ENCODE results near the gene CBLN3. TPM values are rescaled to one million over a fixed set of nuclear protein-coding genes. Genes with fewer than 3 reads are reported as not detected.
"Not testable (repeated sequence)": the region's sequence is repeated elsewhere in the genome, so short reads cannot be mapped to it uniquely, and the experiment has no call there.

Gene CBLN3
- total RNA-seq, 1 experiment from 2014 or later: 3.4 TPM

DNA sequence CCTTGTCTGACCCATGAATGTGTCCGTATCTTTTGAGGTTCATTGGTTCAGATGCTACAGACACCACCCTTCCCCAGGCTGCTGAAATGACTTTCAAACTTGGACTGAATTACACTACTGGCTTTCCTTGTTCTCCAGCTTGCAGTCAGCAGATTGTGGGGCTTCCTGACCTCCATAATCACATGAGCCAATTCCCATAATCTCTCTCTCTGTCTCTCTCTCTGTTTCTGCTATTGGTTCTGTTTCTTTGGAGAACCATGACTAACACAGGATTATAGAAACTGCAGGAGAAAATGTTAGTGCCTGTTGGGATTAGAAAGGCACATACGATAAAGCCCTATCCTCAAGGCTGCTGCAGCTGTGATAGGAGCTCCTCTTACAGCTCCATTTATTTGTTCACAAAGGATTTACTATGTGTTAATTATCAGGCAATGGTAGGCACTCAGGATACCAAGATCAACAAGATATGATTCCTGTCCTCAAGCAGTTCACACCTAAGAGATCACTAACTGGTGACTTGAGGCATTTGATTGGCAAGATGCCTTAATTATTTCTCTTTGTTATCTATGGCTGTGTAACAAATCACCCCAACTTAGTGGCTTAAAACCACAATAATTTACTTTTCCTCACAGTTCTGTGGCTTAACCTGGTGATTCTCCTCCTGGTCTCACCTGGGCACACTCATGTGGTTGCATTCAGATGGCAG is 40.8 kb downstream of the CBLN3 start:
- Histone ChIP-seq H3K79me2 (ENCODE audit: low read length) (no peaks in the 10 kb centered on the region), H2AFZ (ENCODE audit: low read length) (no peak overlapping the region), H3K9me3 (ENCODE audit: low read length) (no peaks in the 10 kb centered on the region), H3F3A (ENCODE audit: low read length, unreplicated experiment) (no peaks in the 10 kb centered on the region), H3K9ac (ENCODE audit: low read length) (no peak overlapping the region), H4K20me1 (ENCODE audit: low read length) (no peaks in the 10 kb centered on the region), H3K4me3 (ENCODE audit: low read length) (no peak overlapping the region), H3K9me2 (replicated peaks; ENCODE audit: low read length) (no peaks in the 10 kb centered on the region), H3K4me1 (ENCODE audit: insufficient read depth, low read length) (peaks cover 20% of the 10 kb centered on the region), H3K36me3 (ENCODE audit: low read depth, low read length) (no peaks in the 10 kb centered on the region), H3K27ac (ENCODE audit: low read length) (no peak overlapping the region), H3K4me2 (ENCODE audit: low read length) (no peak overlapping the region), H3K27me3 (ENCODE audit: low read length) (no peaks in the 10 kb centered on the region)
- ATAC-seq (no peak), DNase-seq (no peak)
- intact Hi-C loops (cut with micrococcal nuclease): no loop called here
- CTCF ChIA-PET: interaction anchor here (0.6 kb wide), 1 partner anchor 43 kb away, joined by 3 read pairs; no protein-coding TSS in a partner anchor
- POLR2A ChIA-PET (ENCODE audit: unreplicated experiment): no interaction called here
- BruUV-seq (replicated peaks): no TSS peak
- TF ChIP-seq, protein P1, sequence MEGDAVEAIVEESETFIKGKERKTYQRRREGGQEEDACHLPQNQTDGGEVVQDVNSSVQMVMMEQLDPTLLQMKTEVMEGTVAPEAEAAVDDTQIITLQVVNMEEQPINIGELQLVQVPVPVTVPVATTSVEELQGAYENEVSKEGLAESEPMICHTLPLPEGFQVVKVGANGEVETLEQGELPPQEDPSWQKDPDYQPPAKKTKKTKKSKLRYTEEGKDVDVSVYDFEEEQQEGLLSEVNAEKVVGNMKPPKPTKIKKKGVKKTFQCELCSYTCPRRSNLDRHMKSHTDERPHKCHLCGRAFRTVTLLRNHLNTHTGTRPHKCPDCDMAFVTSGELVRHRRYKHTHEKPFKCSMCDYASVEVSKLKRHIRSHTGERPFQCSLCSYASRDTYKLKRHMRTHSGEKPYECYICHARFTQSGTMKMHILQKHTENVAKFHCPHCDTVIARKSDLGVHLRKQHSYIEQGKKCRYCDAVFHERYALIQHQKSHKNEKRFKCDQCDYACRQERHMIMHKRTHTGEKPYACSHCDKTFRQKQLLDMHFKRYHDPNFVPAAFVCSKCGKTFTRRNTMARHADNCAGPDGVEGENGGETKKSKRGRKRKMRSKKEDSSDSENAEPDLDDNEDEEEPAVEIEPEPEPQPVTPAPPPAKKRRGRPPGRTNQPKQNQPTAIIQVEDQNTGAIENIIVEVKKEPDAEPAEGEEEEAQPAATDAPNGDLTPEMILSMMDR (conservative IDR thresholded peaks at IDR 0.05; ENCODE audit: low read depth, low read length): no peak
- TF ChIP-seq EZH2phosphoT487 (IDR thresholded peaks at IDR 0.05; ENCODE audit: borderline replicate concordance, low read length): no peak
- TF ChIP-seq EZH2 (IDR thresholded peaks at IDR 0.05; ENCODE audit: low read length, unreplicated experiment): no peak

- H3K9ac ChIP-seq (ENCODE audit: low read length); POLR2A ChIA-PET (ENCODE audit: unreplicated experiment); intact Hi-C loops (cut with micrococcal nuclease); BruUV-seq (replicated peaks); H3K27ac ChIP-seq (ENCODE audit: low read length); CTCF ChIA-PET; H2AFZ ChIP-seq (ENCODE audit: low read length); H4K20me1 ChIP-seq (ENCODE audit: low read length); H3K4me3 ChIP-seq (ENCODE audit: low read length); H3K36me3 ChIP-seq (ENCODE audit: low read depth, low read length); H3K27me3 ChIP-seq (ENCODE audit: low read length); H3K9me2 ChIP-seq (replicated peaks; ENCODE audit: low read length); H3K79me2 ChIP-seq (ENCODE audit: low read length); H3F3A ChIP-seq (ENCODE audit: low read length, unreplicated experiment); H3K9me3 ChIP-seq (ENCODE audit: low read length); ATAC-seq; DNase-seq; H3K4me2 ChIP-seq (ENCODE audit: low read length): not testable (repeated sequence)
- peaks cover 11% of the 10 kb centered on the region for H3K4me1 ChIP-seq (ENCODE audit: insufficient read depth, low read length)
Observed at GRCh38 chr14:24387579-24387978, 41.9 kb downstream of the CBLN3 start.

GRCh38 chr14:24387009-24387345 is 42.5 kb downstream of the CBLN3 start:
- POLR2A ChIA-PET (ENCODE audit: unreplicated experiment): no interaction called here
- no peaks in the 10 kb centered on the region for H3K9me2 ChIP-seq (replicated peaks; ENCODE audit: low read length)
- H3K4me1 ChIP-seq (ENCODE audit: insufficient read depth, low read length): peaks cover 8% of the 10 kb centered on the region
- no peaks in the 10 kb centered on the region for H3K79me2 ChIP-seq (ENCODE audit: low read length)
- no peaks in the 10 kb centered on the region for H3K27me3 ChIP-seq (ENCODE audit: low read length)
- ATAC-seq (no peak), DNase-seq (no peak)
- CTCF ChIA-PET: no interaction called here
- no peak overlapping the region for H3K9ac ChIP-seq (ENCODE audit: low read length)
- H3K27ac ChIP-seq (ENCODE audit: low read length): no peak overlapping the region
- no peaks in the 10 kb centered on the region for H4K20me1 ChIP-seq (ENCODE audit: low read length)
- H3K4me3 ChIP-seq (ENCODE audit: low read length): no peak overlapping the region
- H3K4me2 ChIP-seq (ENCODE audit: low read length): no peak overlapping the region
- H3K9me3 ChIP-seq (ENCODE audit: low read length): no peaks in the 10 kb centered on the region
- intact Hi-C loops (cut with micrococcal nuclease): no loop called here
- no TSS peak for BruUV-seq (replicated peaks)
- H2AFZ ChIP-seq (ENCODE audit: low read length): no peak overlapping the region
- TF ChIP-seq EZH2 (IDR thresholded peaks at IDR 0.05; ENCODE audit: low read length, unreplicated experiment): no peak
- no peak for TF ChIP-seq EZH2phosphoT487 (IDR thresholded peaks at IDR 0.05; ENCODE audit: borderline replicate concordance, low read length)
- TF ChIP-seq, protein P1 (conservative IDR thresholded peaks at IDR 0.05; ENCODE audit: low read depth, low read length): no peak
- no peaks in the 10 kb centered on the region for H3K36me3 ChIP-seq (ENCODE audit: low read depth, low read length)
- no peaks in the 10 kb centered on the region for H3F3A ChIP-seq (ENCODE audit: low read length, unreplicated experiment)

Data from PC-3 (cell line).